UCSD-AML1 (cell line): ENCODE data around the gene INPP5K.
A peak's percentile ranks its signal among the peaks of the same experiment; 100 is the strongest.
"Not testable (repeated sequence)": the region's sequence is repeated elsewhere in the genome, so short reads cannot be mapped to it uniquely, and the experiment has no call there.

ENCODE experiments used
- DNase-seq: peaks from one replicate; lab custom pipeline; 2025; ENCODE audit not compliant: unreplicated experiment; lab: John Stamatoyannopoulos, UW

The INPP5K gene

GRCh38 chr17:1548032-1548431, 31.6 kb upstream of the INPP5K start:
- DNase-seq: no peak

- no peak for DNase-seq
Measured at GRCh38 chr17:1546292-1546922, 30.0 kb upstream of the INPP5K start.

- no peak for DNase-seq
Measured at GRCh38 chr17:1545618-1546017, 29.2 kb upstream of the INPP5K start.

- DNase-seq: no peak
Measured at GRCh38 chr17:1542316-1542715, 25.9 kb upstream of the INPP5K start.

GRCh38 chr17:1541367-1541904, 25.0 kb upstream of the INPP5K start:
- no peak for DNase-seq

GRCh38 chr17:1539811-1540210, 23.4 kb upstream of the INPP5K start:
- DNase-seq: no peak

GRCh38 chr17:1535737-1536136, 19.3 kb upstream of the INPP5K start:
- DNase-seq: no peak

GRCh38 chr17:1533661-1534325, 17.4 kb upstream of the INPP5K start:
- DNase-seq: no peak

GRCh38 chr17:1532836-1533602, 16.6 kb upstream of the INPP5K start:
- DNase-seq: peak; percentile 62

GRCh38 chr17:1529863-1530262, 13.5 kb upstream of the INPP5K start:
- no peak for DNase-seq

- not testable (repeated sequence) for DNase-seq
Measured at GRCh38 chr17:1526876-1527275, 10.5 kb upstream of the INPP5K start.

- DNase-seq: no peak
Measured at GRCh38 chr17:1522626-1523025, 6.2 kb upstream of the INPP5K start.

GRCh38 chr17:1521086-1521640, 4.8 kb upstream of the INPP5K start:
- DNase-seq: no peak

- DNase-seq: no peak
Measured at GRCh38 chr17:1519678-1520077, 3.3 kb upstream of the INPP5K start.

GRCh38 chr17:1518410-1518809, 2.0 kb upstream of the INPP5K start:
- DNase-seq: no peak

GRCh38 chr17:1515640-1516387, 598 bp downstream of the INPP5K start:
- DNase-seq: peak; percentile 48

- no peak for DNase-seq
Measured at GRCh38 chr17:1512351-1512750, 4.1 kb downstream of the INPP5K start.

GRCh38 chr17:1511756-1512321, 4.6 kb downstream of the INPP5K start:
- no peak for DNase-seq

- DNase-seq: no peak
Measured at GRCh38 chr17:1511290-1511689, 5.1 kb downstream of the INPP5K start.

- DNase-seq: no peak
Measured at GRCh38 chr17:1509290-1509881, 7.0 kb downstream of the INPP5K start.
